ENCODE measurements around the gene DUS1L.
A peak's percentile ranks its signal among the peaks of the same experiment; 100 is the strongest.

Gene DUS1L

GRCh38 chr17:82022981-82023446 lies 42.6 kb downstream of the DUS1L start, which contains the start of gene LRRC45:
Gene LRRC45 (plus strand): TSS chr17:82023305. CDS start chr17:82023644, 339 bp downstream.
- peak; percentile 100 for DNase-seq

GRCh38 chr17:82022310-82022980 lies 43.2 kb downstream of the DUS1L start, which contains the start of gene CENPX:
Gene CENPX (minus strand): TSS chr17:82022878. CDS start chr17:82022861, 17 bp downstream.
- no peak for DNase-seq

DNA sequence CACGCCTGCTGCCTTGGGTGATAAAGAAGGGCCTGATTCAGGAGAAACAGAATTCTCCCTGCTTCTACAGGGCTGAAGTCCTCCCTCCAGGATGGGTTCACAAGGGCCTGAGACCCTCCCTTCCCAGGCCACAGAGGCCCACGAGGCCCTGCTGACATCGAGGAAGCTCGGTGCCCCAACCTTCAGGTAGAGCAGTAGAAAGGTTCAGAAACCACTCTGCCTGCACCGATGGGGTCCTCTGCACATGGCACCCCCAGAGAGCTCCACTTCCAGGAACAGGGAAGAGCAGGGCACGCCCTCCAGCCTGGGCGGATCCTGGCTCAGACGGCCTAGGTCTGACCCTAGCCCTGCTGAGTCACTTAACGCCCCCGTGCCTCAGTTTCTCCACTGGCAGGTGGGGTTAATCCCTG lies 43.7 kb downstream of the DUS1L start:
- DNase-seq: peak in 1 of 2 experiments; percentile 37

DNA sequence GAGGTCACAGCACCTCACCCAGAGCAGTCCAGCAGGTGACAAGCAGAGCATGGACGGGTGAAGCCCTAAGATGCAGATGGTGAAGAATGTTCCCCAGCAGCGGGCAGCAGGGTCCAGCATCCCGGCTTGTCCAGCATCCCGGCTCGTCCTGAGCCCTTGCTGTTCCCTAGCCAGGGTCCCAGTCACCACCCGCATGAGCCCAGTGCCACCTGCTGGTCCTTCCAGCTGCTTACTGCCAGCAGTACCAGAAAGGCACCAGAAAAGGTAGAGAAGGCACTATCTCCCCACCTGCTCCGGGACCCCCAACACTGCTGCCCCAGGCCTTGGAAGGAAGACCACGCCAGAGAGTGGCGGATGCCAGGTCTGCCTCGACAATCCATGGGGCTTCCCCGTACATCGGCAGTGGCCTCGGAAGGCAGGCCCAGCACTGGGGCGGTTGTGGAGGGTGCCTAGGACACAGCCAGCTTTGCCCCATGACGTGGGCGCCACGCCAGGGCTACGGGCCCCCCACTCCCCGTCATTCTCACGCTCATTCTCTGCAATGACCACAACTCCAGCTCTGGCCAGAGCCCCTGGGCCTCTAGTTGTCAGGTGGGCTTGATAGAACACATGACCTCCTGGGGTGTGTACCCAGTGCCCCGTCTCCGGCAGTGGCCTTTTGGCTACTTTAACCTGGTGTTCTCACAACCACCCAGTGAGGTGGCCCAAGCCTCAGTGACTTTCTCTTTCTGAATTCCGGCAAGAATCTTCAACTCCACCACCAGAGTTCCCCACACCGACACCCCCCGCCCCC lies 44.3 kb downstream of the DUS1L start:
- DNase-seq: peak; percentile 74 to 76

- no peak for DNase-seq
Measured at GRCh38 chr17:82020572-82021106, 45.0 kb downstream of the DUS1L start.

DNA sequence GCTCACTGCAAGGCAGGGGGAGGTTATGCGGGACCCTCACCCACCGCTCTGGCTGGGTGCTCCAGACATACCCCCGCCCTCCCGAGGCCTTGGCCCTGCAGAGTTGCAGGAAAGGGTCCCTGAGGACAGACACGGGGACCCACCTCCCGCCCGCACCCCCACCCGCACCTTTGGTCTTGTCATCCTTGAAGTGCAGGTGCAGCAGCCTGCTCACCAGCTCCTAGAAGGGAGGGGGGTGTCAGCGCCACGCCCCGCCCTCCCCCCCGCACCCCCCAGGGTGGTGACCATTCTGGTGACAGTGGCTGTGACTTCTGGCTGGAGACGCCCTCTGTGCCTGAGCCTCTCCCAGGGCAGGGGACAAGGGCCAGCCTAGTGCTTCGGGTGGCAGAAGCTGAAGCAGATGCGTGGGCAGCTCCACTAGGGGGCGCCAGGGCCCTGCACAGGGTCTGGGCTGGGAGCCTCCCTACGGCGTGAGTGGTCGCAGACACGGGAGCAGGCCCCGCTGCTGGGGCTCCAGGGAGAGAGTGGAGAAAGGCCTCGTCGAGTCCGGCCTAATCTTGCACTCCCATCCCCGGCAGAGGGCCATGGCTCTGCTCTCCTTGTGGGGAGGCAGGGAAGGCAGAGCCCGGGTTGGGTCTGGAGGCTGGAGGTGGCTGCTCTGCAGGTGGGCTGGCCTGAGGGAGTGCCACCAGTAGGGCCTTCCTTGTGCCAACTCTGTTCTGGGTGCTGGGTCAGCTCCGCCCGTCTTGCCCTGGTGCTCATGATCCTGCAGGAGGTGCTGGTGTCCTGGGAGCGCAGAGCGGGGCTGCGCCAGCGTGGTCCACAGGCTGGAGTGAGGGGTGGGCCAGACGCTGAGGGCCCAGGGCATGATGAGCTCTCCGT lies 45.7 kb downstream of the DUS1L start:
- DNase-seq: peak; percentile 65 to 75

DNA sequence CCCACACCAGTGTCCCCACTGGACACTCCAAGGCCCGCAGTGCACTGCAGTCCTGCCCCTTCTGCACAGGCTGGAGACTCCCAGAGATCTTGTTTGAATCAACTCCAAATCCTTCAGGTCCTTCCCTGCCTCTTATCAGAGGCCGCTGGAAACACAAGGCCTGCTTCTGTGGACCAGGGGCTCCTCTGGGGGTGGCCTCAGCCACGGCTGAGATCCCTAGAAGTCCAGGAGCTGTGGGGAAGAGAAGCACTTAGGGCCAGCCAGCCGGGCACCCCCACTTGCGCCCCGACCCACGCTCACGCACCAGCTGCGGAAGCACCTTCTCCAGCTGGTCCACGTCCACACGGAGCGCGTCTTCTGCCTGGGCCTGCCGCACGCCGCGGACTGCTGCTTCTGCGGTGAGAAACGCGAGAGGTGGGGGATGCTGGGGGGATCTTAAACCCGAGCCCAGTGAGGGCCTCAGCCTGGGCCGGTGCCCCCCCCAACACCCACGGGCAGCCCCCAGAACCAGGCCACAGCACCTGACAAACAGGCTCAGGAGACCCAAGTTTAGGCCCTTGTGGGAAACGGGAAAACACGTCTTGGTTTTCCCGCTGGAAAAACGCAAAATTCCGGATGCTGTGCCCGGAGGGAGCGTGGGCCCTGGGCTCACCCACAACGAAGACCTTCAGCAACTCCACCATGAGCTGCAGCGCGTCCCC lies 46.5 kb downstream of the DUS1L start:
- no peak for DNase-seq

DNA sequence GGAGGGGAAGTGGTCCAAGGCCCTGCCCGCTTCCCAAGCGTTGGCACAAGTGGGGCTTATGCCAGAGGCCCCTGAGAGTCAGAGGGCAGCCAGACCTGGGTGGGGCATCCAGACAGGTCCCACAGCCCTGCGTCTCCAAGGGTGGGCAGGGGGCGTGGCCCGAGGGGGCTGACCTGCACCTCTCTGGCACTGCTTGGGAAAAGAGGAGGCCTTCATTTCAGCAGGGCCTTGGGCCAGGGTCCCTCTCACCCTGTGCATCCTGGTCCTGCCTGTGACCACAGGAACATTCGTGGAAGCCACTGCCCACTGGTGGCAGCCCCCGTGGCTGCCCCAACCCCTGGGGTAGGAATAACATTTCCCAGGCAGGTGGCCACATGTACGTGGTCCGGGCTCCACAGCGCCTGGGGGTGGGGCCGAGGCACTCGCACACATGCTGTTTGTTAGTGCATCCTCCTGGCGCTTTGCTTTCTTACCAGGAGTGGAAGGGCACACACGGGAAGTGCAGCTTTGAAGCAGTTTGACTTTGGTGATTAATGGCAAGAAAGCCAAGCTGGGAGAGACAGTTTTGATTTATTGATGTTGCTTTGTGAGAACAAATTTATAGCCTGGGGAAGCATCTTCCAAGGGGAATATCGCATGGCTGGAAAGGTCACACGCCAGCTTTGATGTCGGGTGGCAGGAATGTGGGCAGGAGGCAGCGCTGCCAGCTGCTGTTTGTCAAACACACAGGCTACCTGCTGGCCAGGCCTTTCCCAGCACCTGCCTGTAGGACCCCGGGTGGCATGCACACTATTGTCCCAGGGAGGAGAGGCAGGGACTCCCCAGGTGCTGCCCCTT lies 47.2 kb downstream of the DUS1L start:
- no peak for DNase-seq

DNA sequence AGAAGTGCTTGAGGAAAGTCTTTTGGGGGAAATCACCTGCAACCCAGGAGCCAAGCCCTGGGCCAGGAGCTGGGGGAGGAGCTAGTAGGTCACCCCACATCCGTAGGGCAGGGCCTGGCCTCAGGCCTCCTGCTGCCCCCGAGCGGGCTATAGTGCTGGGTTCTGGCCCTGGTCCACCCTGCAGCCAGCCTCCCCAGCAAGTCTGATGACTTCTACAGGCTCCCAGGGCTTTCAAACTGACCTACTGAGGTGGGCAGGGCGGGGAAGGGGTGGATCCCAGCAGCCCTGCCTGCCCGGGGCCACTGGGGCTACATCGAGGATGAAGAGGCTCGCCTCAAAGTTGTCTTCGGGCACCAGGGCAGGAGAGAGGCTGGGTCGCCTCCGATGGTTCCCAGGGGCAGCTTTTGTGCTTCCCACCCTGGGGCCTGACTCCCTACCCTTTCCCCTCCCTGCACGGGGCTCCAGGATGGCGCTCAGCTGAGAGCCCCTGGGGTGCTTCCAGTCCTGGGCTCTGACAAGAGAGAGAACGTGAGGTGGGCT lies 47.9 kb downstream of the DUS1L start:
- DNase-seq: no peak

- no peak for DNase-seq
Measured at GRCh38 chr17:82016875-82017459, 48.6 kb downstream of the DUS1L start.

DNA sequence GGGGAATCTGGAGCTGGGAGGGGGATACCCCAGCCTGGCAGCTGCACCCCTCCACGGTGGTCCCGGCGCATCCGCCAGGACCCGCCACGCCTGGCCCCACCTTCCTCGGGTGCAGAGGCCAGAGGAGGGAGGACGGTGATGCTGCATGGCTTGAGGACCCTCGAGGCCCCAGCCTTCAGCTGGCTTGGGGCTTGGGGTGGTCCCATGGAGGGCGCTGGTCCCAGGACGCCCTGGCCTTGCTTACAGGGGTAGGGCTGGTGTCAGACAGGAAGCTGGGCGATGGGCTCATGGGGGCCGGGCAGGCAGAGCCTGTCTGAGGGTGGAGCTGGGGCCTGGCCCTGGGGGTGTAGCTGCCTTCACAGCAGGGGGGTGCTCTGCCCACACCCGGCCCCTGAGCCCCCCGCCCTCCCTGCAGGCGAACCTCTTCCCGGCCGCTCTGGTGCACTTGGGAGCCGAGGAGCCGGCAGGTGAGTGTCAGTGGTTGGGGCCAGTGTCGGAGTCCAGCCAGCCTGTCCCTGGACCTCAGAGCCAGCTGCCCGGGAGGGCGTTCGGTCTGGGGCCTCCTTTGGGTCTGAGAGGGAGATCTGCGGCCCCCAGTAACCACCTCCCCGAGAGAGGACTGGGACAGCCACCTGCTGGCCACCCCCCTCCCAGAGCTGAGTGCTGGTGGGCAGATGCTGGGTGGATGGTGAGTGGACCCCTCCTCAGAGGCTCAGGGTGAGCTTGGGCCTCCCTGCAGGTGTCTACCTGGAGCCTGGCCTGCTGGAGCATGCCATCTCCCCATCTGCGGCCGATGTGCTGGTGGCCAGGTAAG lies 49.3 kb downstream of the DUS1L start:
- DNase-seq: no peak

- no peak for DNase-seq
Measured at GRCh38 chr17:82015311-82015971, 50.2 kb downstream of the DUS1L start.

GRCh38 chr17:82014971-82015310 lies 50.7 kb downstream of the DUS1L start:
- DNase-seq: no peak

GRCh38 chr17:82014432-82014831 lies 51.2 kb downstream of the DUS1L start:
- DNase-seq: no peak

- no peak for DNase-seq
Measured at GRCh38 chr17:82013772-82014321, 51.8 kb downstream of the DUS1L start.

DNA sequence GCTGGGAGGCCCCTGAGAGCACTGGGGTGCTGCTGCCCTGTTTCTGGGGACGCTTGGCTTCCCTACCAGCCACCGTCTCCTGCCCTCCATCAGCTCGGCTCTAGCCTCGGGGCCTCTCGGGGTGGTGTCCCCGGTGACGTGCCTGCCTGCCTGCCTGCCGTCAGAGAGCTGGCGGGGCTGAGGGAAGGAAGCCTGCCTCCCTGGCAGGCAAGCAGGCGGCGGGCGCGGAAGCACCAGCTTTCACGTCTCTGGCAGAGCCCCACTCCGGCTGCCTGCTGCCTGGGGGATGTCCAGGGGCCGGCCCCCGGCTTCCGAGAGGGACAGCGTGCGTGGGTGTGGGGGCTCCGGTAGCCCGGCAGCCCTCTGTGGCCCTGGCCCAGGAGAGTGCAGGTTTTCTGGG lies 52.3 kb downstream of the DUS1L start:
- DNase-seq: no peak

- no peak for DNase-seq
Measured at GRCh38 chr17:82012640-82013295, 52.8 kb downstream of the DUS1L start.

DNA sequence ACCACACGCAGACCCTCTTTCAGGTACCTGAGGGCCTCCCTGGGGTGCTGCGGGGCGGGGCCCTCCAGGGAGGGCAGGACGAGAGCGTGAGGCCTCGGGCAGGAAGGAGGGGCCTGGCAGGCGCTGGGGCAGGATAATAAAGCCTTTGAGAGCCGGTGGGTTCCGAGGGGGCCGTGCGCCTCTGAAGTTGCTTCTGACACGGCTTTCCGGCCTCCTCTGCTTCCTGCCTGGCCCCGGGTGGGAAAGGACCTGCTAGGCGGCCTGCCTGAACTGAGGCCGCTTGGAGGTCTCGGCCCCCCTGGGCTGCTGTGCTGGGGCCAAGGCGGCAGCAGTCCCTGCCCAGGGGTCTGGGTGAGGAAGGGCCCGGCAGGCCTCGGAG lies 53.4 kb downstream of the DUS1L start:
- no peak for DNase-seq
